HEK293 (cell line): ENCODE data around the gene NDST1.
A peak's percentile ranks its signal among the peaks of the same experiment; 100 is the strongest.

Experiments used
- ATF2 ChIP-seq: fragments of 450-650 bp; formaldehyde crosslinking; IDR thresholded peaks from 2 replicates; pipeline ENCODE4 v1.5.1; 2016; ENCODE audit warnings: missing biosample characterization, missing genetic modification characterization, low read depth
- CTCF ChIP-seq: fragments of 450-650 bp; formaldehyde crosslinking; IDR thresholded peaks from 2 replicates; pipeline ENCODE4 v1.5.1; 2016; ENCODE audit warnings: missing biosample characterization, missing genetic modification characterization
- PRDM1 ChIP-seq: fragments of 450-650 bp; formaldehyde crosslinking; IDR thresholded peaks from 2 replicates; pipeline ENCODE4; 2016; ENCODE audit warnings: missing biosample characterization, missing genetic modification characterization
- ZFP3 ChIP-seq: fragments of 450-650 bp; formaldehyde crosslinking; IDR thresholded peaks from 2 replicates; pipeline ENCODE4 v1.5.1; 2016; ENCODE audit warnings: low read depth, missing biosample characterization, missing genetic modification characterization
- ZNF114 ChIP-seq: fragments of 450-650 bp; formaldehyde crosslinking; IDR thresholded peaks from 2 replicates; pipeline ENCODE4 v1.5.0; 2017; ENCODE audit warnings: missing biosample characterization, missing genetic modification characterization
- ZNF121 ChIP-seq: fragments of 450-650 bp; formaldehyde crosslinking; IDR thresholded peaks from 2 replicates; pipeline ENCODE4 v1.5.1; 2016; ENCODE audit warnings: missing biosample characterization, missing genetic modification characterization
- ZNF354C ChIP-seq: fragments of 450-650 bp; formaldehyde crosslinking; IDR thresholded peaks from 2 replicates; pipeline ENCODE4 v1.5.1; 2016; ENCODE audit warnings: missing biosample characterization, missing genetic modification characterization, low read depth, borderline replicate concordance
- ZNF776 ChIP-seq: fragments of 450-650 bp; formaldehyde crosslinking; IDR thresholded peaks from 2 replicates; pipeline ENCODE4 v1.5.0; 2017; ENCODE audit warnings: missing biosample characterization, missing genetic modification characterization, borderline replicate concordance
- TF ChIP-seq, protein P1 (sequence below): fragments of 450-650 bp; formaldehyde crosslinking; IDR thresholded peaks from 2 replicates; pipeline ENCODE4 v1.5.1; 2016; ENCODE audit warnings: missing biosample characterization, missing genetic modification characterization
- TF ChIP-seq, protein P2 (sequence below): fragments of 450-650 bp; formaldehyde crosslinking; IDR thresholded peaks from 2 replicates; pipeline ENCODE4 v1.5.1; 2016; ENCODE audit warnings: missing biosample characterization, missing genetic modification characterization

DNA sequence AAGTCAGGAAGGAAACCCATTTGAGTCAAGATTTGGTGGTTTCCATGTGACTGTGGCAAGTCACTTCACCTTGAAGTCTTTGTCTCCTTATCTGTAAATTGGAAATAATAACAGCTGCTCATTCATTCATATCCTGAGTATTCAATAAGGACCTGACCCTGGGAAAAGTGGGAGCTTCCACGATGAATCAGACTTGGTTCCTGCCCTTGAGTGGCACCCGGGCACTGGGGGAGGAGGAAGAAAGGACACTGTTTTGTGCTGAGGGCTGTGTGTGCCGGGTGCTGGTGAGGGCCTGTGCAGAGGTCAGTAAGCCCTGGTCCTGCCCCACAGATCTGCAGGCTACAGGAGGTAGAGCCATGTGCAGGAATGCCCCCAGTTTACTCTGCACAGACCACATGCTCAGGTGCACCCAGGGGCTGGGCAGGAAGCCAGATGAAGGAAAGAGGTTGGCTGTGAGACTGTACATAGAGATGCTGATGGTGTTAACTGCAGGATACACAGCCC is 6.8 kb downstream of the NDST1 start:
- TF ChIP-seq CTCF (tag by site-specific recombination) (no peak), ZNF776 (no peak), ZNF121 (no peak), ZFP3 (tag by site-specific recombination) (no peak), ZNF114 (tag by site-specific recombination) (no peak), PRDM1 (tag by site-specific recombination) (no peak), ZNF354C (tag by site-specific recombination) (no peak), ATF2 (tag by site-specific recombination) (no peak)
- TF ChIP-seq, protein P1, sequence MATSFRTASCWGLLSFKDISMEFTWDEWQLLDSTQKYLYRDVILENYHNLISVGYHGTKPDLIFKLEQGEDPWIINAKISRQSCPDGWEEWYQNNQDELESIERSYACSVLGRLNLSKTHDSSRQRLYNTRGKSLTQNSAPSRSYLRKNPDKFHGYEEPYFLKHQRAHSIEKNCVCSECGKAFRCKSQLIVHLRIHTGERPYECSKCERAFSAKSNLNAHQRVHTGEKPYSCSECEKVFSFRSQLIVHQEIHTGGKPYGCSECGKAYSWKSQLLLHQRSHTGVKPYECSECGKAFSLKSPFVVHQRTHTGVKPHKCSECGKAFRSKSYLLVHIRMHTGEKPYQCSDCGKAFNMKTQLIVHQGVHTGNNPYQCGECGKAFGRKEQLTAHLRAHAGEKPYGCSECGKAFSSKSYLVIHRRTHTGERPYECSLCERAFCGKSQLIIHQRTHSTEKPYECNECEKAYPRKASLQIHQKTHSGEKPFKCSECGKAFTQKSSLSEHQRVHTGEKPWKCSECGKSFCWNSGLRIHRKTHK (tag by site-specific recombination): no peak
- TF ChIP-seq, protein P2, sequence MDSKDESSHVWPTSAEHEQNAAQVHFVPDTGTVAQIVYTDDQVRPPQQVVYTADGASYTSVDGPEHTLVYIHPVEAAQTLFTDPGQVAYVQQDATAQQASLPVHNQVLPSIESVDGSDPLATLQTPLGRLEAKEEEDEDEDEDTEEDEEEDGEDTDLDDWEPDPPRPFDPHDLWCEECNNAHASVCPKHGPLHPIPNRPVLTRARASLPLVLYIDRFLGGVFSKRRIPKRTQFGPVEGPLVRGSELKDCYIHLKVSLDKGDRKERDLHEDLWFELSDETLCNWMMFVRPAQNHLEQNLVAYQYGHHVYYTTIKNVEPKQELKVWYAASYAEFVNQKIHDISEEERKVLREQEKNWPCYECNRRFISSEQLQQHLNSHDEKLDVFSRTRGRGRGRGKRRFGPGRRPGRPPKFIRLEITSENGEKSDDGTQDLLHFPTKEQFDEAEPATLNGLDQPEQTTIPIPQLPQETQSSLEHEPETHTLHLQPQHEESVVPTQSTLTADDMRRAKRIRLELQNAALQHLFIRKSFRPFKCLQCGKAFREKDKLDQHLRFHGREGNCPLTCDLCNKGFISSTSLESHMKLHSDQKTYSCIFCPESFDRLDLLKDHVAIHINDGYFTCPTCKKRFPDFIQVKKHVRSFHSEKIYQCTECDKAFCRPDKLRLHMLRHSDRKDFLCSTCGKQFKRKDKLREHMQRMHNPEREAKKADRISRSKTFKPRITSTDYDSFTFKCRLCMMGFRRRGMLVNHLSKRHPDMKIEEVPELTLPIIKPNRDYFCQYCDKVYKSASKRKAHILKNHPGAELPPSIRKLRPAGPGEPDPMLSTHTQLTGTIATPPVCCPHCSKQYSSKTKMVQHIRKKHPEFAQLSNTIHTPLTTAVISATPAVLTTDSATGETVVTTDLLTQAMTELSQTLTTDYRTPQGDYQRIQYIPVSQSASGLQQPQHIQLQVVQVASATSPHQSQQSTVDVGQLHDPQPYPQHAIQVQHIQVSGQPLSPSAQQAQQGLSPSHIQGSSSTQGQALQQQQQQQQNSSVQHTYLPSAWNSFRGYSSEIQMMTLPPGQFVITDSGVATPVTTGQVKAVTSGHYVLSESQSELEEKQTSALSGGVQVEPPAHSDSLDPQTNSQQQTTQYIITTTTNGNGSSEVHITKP: peak; percentile 43
